IPS-15b (cell line): ENCODE measurements around the gene HOXA1.

Source experiments
- H3K27me3 ChIP-seq: one replicate; pipeline ENCODE4 v1.6.1; 2013; ENCODE audit warnings: low read length; ENCODE audit not compliant: control insufficient read depth, insufficient read depth
- H3K36me3 ChIP-seq: one replicate; pipeline ENCODE4 v1.6.1; 2013; ENCODE audit warnings: low read length; ENCODE audit not compliant: control insufficient read depth, insufficient read depth
- H3K4me1 ChIP-seq: one replicate; pipeline ENCODE4 v1.6.1; 2013; ENCODE audit warnings: mild to moderate bottlenecking, low read length; ENCODE audit not compliant: control insufficient read depth, insufficient read depth
- H3K4me3 ChIP-seq: one replicate; pipeline ENCODE4 v1.5.1; 2013; ENCODE audit warnings: low read depth, low read length
- H3K9ac ChIP-seq: one replicate; pipeline ENCODE4 v1.6.1; 2013; ENCODE audit warnings: low read depth, mild to moderate bottlenecking, low read length
- H3K9me3 ChIP-seq: one replicate; pipeline ENCODE4 v1.6.1; 2013; ENCODE audit warnings: mild to moderate bottlenecking, low read length; ENCODE audit not compliant: control insufficient read depth, insufficient read depth

Gene HOXA1

DNA sequence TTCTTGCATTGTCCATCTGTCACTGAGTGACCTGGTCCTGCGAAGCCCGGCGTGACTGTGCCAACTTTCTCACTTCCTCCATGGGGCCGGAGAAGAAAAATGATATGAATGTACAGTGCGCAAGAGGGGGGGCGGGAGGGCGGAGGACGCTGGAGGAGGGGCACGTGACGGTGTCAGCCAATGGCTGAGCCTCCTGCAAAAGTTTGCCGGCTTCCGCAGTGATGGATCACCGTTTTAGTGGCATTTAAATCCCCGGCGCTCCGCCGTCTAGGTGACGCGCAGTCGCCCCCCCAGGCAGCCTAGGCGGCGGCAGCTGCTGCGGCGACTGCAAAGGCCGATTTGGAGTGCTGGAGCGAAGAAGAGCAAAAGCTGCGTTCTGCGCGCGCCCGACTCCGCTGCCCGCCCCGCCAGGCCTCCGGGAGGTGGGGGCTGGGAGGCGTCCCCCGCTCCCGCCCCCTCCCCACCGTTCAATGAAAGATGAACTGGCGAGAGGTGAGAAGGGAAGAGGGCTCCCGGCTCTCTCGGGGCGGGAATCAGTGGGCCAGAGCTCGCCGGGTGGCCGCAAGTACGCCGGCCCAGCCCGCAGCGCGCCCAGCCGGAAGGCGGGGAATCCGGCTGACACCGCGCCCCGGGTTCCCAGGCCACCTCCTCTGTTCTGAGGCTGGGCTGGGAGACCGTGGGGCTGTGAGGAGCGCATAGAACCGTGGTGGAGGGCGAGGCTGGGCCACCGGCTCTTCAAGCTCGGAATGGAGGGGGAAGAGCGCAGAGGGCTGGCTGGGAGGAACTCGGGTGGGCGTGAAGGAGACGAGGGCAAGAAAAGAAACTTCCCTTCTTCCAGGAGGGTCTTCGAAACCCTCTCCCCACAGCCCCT is at the start of gene HOXA1:
Gene HOXA1 (minus strand): TSS at position 104 of the 871 bp plus-strand sequence. CDS start 88 bp downstream, at position 16.
- Histone ChIP-seq H3K9ac (no peak within 1 kb of the TSS), H3K4me3 (peak within 1 kb of the TSS; percentile 54), H3K27me3 (peaks cover 90% of the 10 kb centered on the region)

DNA sequence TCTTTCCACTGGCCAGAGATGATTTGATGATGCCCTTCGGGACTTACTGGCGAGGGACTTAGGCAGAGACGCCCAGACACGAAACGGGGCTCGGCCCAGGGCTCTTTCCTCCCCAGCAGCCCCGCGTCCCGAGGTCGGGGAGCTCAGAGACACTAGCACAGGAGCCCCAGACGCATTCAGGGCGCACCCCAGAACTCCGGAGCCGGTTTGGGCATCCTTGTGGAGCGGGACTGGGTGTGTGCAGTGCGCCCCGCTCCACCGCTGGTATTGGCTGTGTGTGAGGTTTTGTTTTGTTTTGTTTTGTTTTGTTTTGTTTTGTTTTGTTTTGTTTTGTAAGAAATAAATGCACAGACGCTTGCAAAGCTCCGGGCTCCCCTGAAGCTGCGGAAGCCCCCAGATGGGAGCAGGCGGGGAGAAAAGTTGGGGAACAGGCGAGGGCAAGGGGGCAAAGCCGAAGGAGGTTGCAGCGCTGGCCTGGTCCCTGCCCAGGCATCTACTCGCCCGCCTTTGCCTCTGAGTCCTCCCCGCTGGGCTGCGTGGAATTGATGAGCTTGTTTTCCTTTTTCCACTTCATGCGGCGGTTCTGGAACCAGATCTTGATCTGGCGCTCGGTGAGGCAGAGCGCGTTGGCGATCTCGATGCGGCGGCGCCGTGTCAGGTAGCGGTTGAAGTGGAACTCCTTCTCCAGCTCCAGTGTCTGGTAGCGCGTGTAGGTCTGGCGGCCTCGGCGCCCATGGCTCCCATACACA is 49.5 kb upstream of the HOXA1 start:
- no peaks in the 10 kb centered on the region for H3K36me3 ChIP-seq
- no peaks in the 10 kb centered on the region for H3K4me1 ChIP-seq
- H3K4me3 ChIP-seq: peak overlapping the region; percentile 26
- H3K27me3 ChIP-seq: peaks cover 99% of the 10 kb centered on the region
- no peaks in the 10 kb centered on the region for H3K9me3 ChIP-seq
- no peak overlapping the region for H3K9ac ChIP-seq

More for the DNA sequence above, at the start of gene HOXA1:
- Histone ChIP-seq H3K36me3 (no peaks in the 10 kb centered on the region), H3K9me3 (no peaks in the 10 kb centered on the region), H3K4me1 (peaks cover 32% of the 10 kb centered on the region)

DNA sequence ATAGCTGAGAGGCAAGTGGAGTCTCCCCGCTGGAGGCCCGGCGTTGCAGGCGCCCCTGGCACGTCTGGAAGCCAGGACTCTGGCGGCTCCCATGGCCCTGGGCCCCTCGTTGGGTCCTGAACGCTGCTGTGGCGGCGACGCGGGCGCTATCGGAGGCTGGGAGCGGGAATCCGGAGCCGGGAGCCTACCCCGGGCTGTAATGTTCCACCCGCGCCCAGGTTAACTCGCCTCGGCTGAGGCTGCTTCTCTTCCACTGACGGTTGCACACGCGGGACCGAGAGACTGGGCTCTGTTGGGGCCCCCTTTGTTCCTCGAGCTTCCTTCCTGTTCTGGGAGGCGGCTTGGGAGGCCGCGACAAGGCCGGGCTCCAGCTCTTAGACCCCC is 49.0 kb upstream of the HOXA1 start:
- Histone ChIP-seq H3K9ac (no peak overlapping the region), H3K9me3 (no peaks in the 10 kb centered on the region), H3K27me3 (peaks cover 99% of the 10 kb centered on the region), H3K4me3 (peak overlapping the region; percentile 18), H3K36me3 (no peaks in the 10 kb centered on the region), H3K4me1 (no peaks in the 10 kb centered on the region)

DNA sequence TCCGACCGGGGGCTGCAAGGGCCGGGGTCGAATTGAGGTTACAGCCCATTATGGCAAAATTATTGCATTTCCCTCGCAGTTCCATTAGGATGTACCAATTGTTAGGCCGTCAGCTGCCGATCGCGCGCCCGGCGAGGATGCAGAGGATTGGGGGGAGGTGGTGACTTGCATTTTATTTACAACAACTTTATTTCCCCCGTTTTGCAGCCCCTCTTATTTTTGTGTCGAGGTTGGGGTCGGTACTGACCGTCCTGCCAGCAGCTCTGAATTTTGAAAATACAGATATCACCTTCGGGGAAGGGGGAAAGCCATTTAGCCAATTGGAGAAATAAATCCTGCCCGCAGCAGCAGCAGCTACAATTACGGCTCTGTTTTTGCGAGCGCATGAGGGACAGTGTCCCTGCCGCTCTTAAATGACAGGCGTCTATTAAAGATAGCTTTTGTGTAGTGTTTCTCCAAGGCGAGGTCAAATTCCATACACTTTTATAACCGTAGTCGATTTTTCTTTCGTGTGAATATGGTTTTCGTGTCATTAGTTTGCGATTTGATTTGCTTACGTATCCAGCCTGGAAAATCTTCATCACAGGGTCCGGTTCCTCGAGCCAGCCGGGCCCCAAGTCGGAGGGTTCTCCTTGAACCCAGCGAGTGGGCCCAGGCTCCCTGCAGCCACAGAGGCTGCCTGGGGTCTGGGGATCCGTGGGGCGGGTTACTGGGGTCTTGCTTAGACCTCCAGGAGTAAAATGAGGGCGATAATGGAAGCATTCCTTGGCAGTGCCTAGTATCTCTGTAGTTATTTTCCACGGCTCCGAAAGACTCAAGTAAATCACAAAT is 48.4 kb upstream of the HOXA1 start:
- Histone ChIP-seq H3K9ac (no peak overlapping the region), H3K4me1 (no peaks in the 10 kb centered on the region), H3K9me3 (no peaks in the 10 kb centered on the region), H3K4me3 (peak overlapping the region; percentile 14), H3K36me3 (no peaks in the 10 kb centered on the region), H3K27me3 (peaks cover 99% of the 10 kb centered on the region)

DNA sequence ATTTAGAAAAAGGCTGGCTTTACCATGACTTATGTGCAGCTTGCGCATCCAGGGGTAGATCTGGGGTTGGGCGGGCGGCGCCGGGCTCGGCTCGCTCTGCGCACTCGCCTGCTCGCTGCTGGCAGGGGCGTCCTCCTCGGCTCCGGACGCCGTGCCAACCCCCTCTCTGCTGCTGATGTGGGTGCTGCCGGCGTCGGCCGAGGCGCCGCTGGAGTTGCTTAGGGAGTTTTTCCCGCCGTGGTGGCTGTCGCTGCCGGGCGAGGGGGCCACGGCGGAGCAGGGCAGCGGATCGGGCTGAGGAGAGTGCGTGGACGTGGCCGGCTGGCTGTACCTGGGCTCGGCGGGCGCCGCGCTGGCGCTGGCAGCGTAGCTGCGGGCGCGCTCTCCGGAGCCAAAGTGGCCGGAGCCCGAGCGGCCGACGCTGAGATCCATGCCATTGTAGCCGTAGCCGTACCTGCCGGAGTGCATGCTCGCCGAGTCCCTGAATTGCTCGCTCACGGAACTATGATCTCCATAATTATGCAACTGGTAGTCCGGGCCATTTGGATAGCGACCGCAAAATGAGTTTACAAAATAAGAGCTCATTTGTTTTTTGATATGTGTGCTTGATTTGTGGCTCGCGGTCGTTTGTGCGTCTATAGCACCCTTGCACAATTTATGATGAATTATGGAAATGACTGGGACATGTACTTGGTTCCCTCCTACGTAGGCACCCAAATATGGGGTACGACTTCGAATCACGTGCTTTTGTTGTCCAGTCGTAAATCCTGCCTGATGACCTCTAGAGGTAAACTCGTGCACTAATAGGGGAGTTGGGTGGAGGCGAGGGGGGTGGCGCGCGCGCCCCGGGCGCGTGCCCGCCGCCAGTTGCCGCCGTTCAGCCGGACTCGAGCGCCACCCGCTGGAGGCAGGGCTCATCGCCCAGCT is 47.5 kb upstream of the HOXA1 start, which contains the start of gene HOXA5:
Gene HOXA5 (minus strand): TSS at position 659 of the 927 bp plus-strand sequence. CDS start 74 bp downstream, at position 585.
- Histone ChIP-seq H3K4me1 (no peaks in the 10 kb centered on the region), H3K4me3 (peak within 1 kb of the TSS; percentile 72), H3K9ac (no peak within 1 kb of the TSS), H3K36me3 (no peaks in the 10 kb centered on the region), H3K9me3 (no peaks in the 10 kb centered on the region), H3K27me3 (peaks cover 99% of the 10 kb centered on the region)

DNA sequence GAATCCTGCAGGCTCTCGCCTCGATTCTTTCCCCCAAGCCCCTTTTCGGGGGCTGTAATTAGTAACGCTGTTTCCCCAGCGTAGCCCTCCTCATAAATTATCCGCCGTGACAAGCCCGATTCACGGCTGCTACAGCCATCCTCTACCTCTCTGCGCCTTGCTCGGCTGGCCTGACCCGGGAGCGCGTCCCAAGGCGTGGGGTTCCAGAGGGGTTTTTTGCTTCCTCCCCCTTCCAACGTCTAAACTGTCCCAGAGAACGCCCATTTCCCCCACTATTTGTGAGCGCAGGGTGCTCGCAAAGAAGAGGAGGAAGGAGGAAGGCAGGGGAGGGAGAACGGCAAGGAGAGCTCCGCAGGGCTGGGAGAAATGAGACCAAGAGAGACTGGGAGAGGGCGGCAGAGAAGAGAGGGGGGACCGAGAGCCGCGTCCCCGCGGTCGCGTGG is 46.8 kb upstream of the HOXA1 start:
- Histone ChIP-seq H3K4me3 (peak overlapping the region; percentile 72), H3K27me3 (peaks cover 100% of the 10 kb centered on the region), H3K9ac (no peak overlapping the region), H3K9me3 (no peaks in the 10 kb centered on the region), H3K4me1 (no peaks in the 10 kb centered on the region), H3K36me3 (no peaks in the 10 kb centered on the region)

DNA sequence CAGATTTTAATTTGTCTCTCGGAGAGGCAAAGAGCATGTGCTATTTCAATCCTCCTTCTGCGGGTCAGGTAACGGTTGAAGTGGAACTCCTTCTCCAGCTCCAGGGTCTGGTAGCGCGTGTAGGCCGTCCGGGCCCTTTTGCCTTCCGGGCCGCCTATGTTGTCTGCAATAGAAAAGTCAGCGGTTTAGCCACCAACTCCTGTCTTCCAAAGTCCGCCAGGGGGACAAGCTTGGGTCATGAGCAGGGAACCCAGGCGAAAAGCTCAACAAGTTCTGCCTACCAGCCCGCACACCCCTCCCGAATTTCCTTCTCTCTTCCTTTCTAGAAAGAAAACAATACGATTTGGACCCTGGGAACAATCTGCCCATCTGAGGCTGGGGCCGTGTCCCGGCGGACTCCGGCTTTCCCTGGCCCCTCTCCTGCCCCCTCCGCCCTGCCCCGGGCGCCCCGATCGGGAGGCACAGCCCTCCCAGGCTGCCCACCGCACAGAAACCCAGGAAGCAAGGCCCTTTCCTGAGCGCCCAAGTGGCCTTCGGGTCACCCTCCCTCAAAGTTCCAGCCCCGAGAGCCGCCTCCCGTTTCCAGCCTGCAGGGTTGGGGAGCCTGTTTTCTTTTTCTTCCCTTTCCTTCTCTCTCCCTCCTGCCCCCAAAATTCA is 46.3 kb upstream of the HOXA1 start:
- Histone ChIP-seq H3K9me3 (no peaks in the 10 kb centered on the region), H3K4me1 (no peaks in the 10 kb centered on the region), H3K36me3 (no peaks in the 10 kb centered on the region), H3K9ac (no peak overlapping the region), H3K4me3 (peak overlapping the region; percentile 72), H3K27me3 (peaks cover 100% of the 10 kb centered on the region)

DNA sequence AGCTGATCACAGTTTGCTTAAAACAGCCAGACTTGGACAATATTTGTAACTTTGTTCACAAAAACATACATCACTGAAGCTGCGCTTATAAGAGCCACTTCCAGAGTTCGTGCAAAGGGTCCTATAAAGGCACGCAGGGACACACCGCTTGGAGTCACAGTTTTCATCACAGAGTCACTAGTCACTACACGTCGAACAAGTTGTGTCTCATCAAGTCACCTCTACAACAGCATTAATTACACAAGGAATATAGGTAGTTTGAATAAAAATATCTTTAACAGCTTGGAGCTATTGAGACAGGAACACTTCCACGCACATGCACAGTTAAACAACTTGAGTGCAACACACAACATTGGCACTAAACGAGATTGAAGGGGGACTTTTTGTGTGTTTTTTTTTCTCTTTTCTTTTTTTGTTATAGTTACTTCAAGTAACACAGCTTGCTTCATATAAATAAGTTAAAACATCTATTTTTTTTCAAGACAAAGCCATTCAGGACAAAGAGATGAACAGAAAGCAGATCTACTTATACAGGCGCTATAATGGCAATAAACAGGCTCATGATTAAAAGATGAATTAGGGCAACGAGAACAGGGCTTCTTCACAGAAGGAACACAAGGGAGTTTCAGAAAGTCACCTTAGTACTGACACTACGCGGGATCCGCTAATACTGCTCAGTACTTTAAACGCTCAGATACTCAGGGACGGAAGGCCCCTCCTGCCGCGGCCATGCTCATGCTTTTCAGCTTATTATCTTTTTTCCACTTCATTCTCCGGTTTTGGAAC is 45.5 kb upstream of the HOXA1 start:
- H3K4me3 ChIP-seq: no peak overlapping the region
- H3K9me3 ChIP-seq: no peaks in the 10 kb centered on the region
- H3K36me3 ChIP-seq: no peaks in the 10 kb centered on the region
- no peak overlapping the region for H3K9ac ChIP-seq
- no peaks in the 10 kb centered on the region for H3K4me1 ChIP-seq
- peaks cover 100% of the 10 kb centered on the region for H3K27me3 ChIP-seq

DNA sequence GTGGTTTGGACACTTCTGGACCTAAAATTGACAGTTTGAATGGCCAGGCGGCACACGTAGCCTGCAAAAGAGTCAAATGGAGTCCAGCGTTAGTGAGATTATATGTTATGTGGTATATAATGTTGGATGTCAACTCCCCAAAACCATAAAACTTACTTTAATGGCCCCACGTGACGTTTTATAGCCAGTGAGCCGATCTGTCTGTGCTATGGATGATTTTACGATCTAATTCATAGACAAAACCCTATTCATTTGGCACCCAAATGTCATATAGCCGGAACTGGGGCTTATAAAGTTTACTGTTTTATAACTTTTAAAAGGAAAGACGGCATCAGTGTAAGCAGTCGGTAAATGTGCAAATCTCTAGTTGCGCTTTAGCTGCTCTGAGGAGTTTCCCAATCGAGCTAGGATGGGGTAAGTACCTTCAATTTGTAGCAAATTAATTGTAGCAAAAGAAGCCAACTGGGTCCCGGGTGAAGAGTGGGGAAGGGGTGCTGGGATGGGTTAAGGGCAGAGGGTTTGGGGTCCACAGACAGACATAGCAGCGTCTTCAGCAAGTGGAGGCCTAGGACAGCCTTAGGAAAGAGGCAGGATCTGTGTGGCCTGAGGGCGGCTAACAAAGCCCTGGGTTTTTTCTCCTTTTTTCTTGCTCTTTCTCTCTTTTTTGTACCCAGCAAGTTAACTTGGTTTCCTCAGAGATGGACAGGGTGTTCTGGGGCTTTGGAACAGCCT is 44.5 kb upstream of the HOXA1 start:
- Histone ChIP-seq H3K36me3 (no peaks in the 10 kb centered on the region), H3K9ac (no peak overlapping the region), H3K9me3 (no peaks in the 10 kb centered on the region), H3K27me3 (peaks cover 100% of the 10 kb centered on the region), H3K4me3 (peak overlapping the region; percentile 9), H3K4me1 (no peaks in the 10 kb centered on the region)
